A549 (cell line): Measurements from ENCODE around the gene STAB2. TPM values are rescaled to one million over a fixed set of nuclear protein-coding genes. Genes with fewer than 3 reads are reported as not detected.

ENCODE experiments used
- ATAC-seq, 2 experiments: fragments of 200-7000 bp in 1 of 2; fragments of >200 bp in 1 of 2; cut with Nextera tagmentation in 1 of 2; cut with Tn5 transposase in 1 of 2; 3 replicates each; pipeline versions ENCODE4 v1.8.0 to v1.9.1; 2018 to 2020; ENCODE audit warnings: mild to moderate bottlenecking in 1 of 2, moderate library complexity in 1 of 2
- CTCF ChIA-PET: fragments of 300-600 bp; sonication (Branson Sonifier 250); formaldehyde crosslinking; extraction: SDS; loops from one replicate; lab custom pipeline; 2021; ENCODE audit warnings: antibody characterized with exemption, inconsistent platforms; lab: Yijun Ruan, JAX
- POLR2A ChIA-PET: fragments of 350-600 bp; formaldehyde crosslinking; extraction: SDS; loops from one replicate; lab custom pipeline; 2021; ENCODE audit warnings: antibody characterized with exemption, inconsistent platforms; lab: Yijun Ruan, JAX
- DNase-seq, 2 experiments: peaks; one replicate each; pipeline versions ENCODE4 v3.0.0 to v3.0.0-alpha.2; 2011 to 2016; ENCODE audit warnings: low read depth in 1 of 2, low spot score in 1 of 2
- FAIRE-seq: peaks from 2 replicates; lab custom pipeline; 2011; peaks lifted over from hg19 to GRCh38; lab: Jason Lieb, UNC
- H3K27ac ChIP-seq, 2 experiments: fragments of >200 bp; sonication (Bioruptor Twin); formaldehyde crosslinking; 3 replicates each; pipeline ENCODE4 v1.5.1; 2016 to 2017
- H3K4me1 ChIP-seq: fragments of >200 bp; sonication (Bioruptor Twin); formaldehyde crosslinking; 3 replicates; pipeline ENCODE4 v1.6.1; 2016
- H3K4me2 ChIP-seq: fragments of >200 bp; sonication (Bioruptor Twin); formaldehyde crosslinking; 3 replicates; pipeline ENCODE4 v1.6.1; 2016
- H3K4me3 ChIP-seq: fragments of >200 bp; sonication (Bioruptor Twin); formaldehyde crosslinking; 3 replicates; pipeline ENCODE4 v1.5.1; 2016
- H3K9me3 ChIP-seq: fragments of >200 bp; sonication (Bioruptor Twin); formaldehyde crosslinking; 3 replicates; pipeline ENCODE4 v1.6.1; 2016
- BHLHE40 ChIP-seq: IDR thresholded peaks from 2 replicates; pipeline ENCODE4 v1.6.1; 2012; ENCODE audit warnings: low read depth, low read length, inconsistent platforms
- CHD2 ChIP-seq: fragments of 150-350 bp; IDR thresholded peaks from 2 replicates; pipeline ENCODE4 v1.6.1; 2014; ENCODE audit warnings: low read length; ENCODE audit not compliant: partially characterized antibody
- EHMT2 ChIP-seq: fragments of 200-600 bp; sonication (generic); IDR thresholded peaks from 2 replicates; pipeline ENCODE4 v1.6.1; 2016; ENCODE audit warnings: antibody characterized with exemption, low read depth, mild to moderate bottlenecking, moderate library complexity
- FOSB ChIP-seq: fragments of 250-450 bp; sonication (Bioruptor Pico); IDR thresholded peaks from 2 replicates; pipeline ENCODE4 v1.5.0; 2020; ENCODE audit warnings: mild to moderate bottlenecking, moderate library complexity
- GATA3 ChIP-seq: IDR thresholded peaks from 2 replicates; pipeline ENCODE4 v1.6.1; 2012; ENCODE audit warnings: borderline replicate concordance
- JUN ChIP-seq, 2 experiments: fragments of >200 bp; sonication (Bioruptor Twin); formaldehyde crosslinking; IDR thresholded peaks; 2 replicates in 1 of 2; 3 replicates in 1 of 2; pipeline ENCODE4 v1.6.1; 2016 to 2017
- KDM1A ChIP-seq: fragments of 200-600 bp; sonication (generic); IDR thresholded peaks from 2 replicates; pipeline ENCODE4 v1.6.1; 2016; ENCODE audit warnings: low read depth, mild to moderate bottlenecking
- MAFK ChIP-seq: fragments of 450-650 bp; IDR thresholded peaks from 2 replicates; pipeline ENCODE4 v1.6.1; 2014; ENCODE audit not compliant: partially characterized antibody
- NR3C1 ChIP-seq: fragments of >200 bp; sonication (Bioruptor Twin); formaldehyde crosslinking; IDR thresholded peaks from 3 replicates; pipeline ENCODE4 v1.6.1; 2017
- POLR2AphosphoS2 ChIP-seq: conservative IDR thresholded peaks from 2 replicates; pipeline ENCODE4 v1.6.1; 2012; ENCODE audit warnings: low read length, improper control_type of control experiment, inconsistent platforms
- RARB ChIP-seq: fragments of 250-450 bp; sonication (Bioruptor Pico); IDR thresholded peaks from 2 replicates; pipeline ENCODE4 v1.8.0; 2021; ENCODE audit warnings: mild to moderate bottlenecking, moderate library complexity
- RNF2 ChIP-seq: fragments of 200-600 bp; sonication (generic); IDR thresholded peaks from 2 replicates; pipeline ENCODE4 v1.6.1; 2016; ENCODE audit warnings: low read depth, mild to moderate bottlenecking, antibody characterized with exemption, moderate library complexity, borderline replicate concordance
- TP53 ChIP-seq: fragments of 250-450 bp; sonication (Bioruptor Pico); IDR thresholded peaks from 2 replicates; pipeline ENCODE4 v1.5.0; 2021; ENCODE audit warnings: mild to moderate bottlenecking, moderate library complexity
- ZC3H11A ChIP-seq: fragments of 450-650 bp; IDR thresholded peaks from 2 replicates; pipeline ENCODE4 v1.6.1; 2014; ENCODE audit warnings: antibody characterized with exemption, mild to moderate bottlenecking
- WGBS: methylation state at CpG from one replicate; pipeline ENCODE4 v1.1.6; 2017; ENCODE audit errors: missing lambda C conversion rate; 5-methylcytosine and 5-hydroxymethylcytosine counted together
- polyA plus RNA-seq, 4 experiments: library from polyadenylated mRNA; depleted of rRNA in 3 of 4; stranded (reverse); fragments of >200 nt; fragmentation: RNase III in 1 of 4; extraction: RNeasy Plus Mini Kit Qiagen cat#74134 plus additional on column Dnase treatment in 1 of 4; gene quantifications; 2 replicates in 3 of 4; 3 replicates in 1 of 4; pipeline ENCODE4 v1.2.3, GENCODE V29; 2011 to 2017
- TF ChIP-seq, protein P1 (sequence below): fragments of >200 bp; sonication (Bioruptor Twin); formaldehyde crosslinking; IDR thresholded peaks from 3 replicates; pipeline ENCODE4 v1.5.1; 2016
- TF ChIP-seq, protein P2 (sequence below): fragments of >200 bp; sonication (Bioruptor Twin); formaldehyde crosslinking; IDR thresholded peaks from 2 replicates; pipeline ENCODE4 v1.6.1; 2016
- TF ChIP-seq, protein P3 (sequence below): fragments of 200-600 bp; sonication (generic); IDR thresholded peaks from 2 replicates; pipeline ENCODE4 v1.6.1; 2016; ENCODE audit warnings: antibody characterized with exemption, mild to moderate bottlenecking, moderate library complexity
- TF ChIP-seq, protein P4 (sequence below): IDR thresholded peaks from 2 replicates; pipeline ENCODE4 v1.6.1; 2012; ENCODE audit warnings: low read depth, borderline replicate concordance
- TF ChIP-seq, protein P5 (sequence below): fragments of 250-450 bp; sonication (Bioruptor Pico); IDR thresholded peaks from 2 replicates; pipeline ENCODE4 v1.5.0; 2021; ENCODE audit warnings: mild to moderate bottlenecking, moderate library complexity, borderline replicate concordance

Gene STAB2
- polyA plus RNA-seq, 2 of the 4 experiments (the other 2 are of a cell fraction), result not detected

DNA sequence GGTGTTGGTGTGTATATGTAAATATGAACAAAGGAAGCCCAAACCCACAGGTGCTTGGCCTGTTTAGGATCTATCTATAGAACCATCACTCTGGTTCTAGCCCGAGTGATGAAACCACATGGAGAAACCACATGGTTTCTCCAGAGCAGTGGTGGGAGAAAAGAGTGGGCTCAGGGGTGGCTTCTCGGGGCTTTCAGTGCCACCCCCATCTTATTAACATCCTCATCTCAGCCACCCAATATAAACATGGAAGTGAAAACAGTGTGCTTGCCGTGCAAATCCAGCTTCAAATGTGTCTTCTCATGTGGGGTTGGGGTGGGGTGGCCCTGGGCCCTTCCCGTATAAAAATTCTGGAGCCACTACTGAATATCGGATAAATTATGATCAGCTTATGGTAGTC, 109.0 kb downstream of the STAB2 start:
- no peak overlapping the region for H3K27ac ChIP-seq
- POLR2A ChIA-PET, result no interaction called here
- WGBS, result 63% methylated on average over 5 of the region's 5 CpGs
- H3K4me2 ChIP-seq, result no peak overlapping the region
- CTCF ChIA-PET, result interaction anchor here (1.0 kb wide), 1 partner anchor 8 kb away, joined by 3 read pairs; no protein-coding TSS in a partner anchor
- no peak overlapping the region for H3K4me3 ChIP-seq
- FAIRE-seq, result no peak
- H3K4me1 ChIP-seq, result no peaks in the 10 kb centered on the region
- H3K9me3 ChIP-seq, result no peaks in the 10 kb centered on the region
- no peak for ATAC-seq
- DNase-seq, result no peak
- TF ChIP-seq, protein P1, sequence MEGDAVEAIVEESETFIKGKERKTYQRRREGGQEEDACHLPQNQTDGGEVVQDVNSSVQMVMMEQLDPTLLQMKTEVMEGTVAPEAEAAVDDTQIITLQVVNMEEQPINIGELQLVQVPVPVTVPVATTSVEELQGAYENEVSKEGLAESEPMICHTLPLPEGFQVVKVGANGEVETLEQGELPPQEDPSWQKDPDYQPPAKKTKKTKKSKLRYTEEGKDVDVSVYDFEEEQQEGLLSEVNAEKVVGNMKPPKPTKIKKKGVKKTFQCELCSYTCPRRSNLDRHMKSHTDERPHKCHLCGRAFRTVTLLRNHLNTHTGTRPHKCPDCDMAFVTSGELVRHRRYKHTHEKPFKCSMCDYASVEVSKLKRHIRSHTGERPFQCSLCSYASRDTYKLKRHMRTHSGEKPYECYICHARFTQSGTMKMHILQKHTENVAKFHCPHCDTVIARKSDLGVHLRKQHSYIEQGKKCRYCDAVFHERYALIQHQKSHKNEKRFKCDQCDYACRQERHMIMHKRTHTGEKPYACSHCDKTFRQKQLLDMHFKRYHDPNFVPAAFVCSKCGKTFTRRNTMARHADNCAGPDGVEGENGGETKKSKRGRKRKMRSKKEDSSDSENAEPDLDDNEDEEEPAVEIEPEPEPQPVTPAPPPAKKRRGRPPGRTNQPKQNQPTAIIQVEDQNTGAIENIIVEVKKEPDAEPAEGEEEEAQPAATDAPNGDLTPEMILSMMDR, result no peak
- TF ChIP-seq CHD2, result no peak
- TF ChIP-seq, protein P2, sequence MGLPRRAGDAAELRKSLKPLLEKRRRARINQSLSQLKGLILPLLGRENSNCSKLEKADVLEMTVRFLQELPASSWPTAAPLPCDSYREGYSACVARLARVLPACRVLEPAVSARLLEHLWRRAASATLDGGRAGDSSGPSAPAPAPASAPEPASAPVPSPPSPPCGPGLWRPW, result no peak
- no peak for TF ChIP-seq KDM1A
- TF ChIP-seq NR3C1, result no peak
- no peak for TF ChIP-seq GATA3
- TF ChIP-seq RARB (CRISPR knock-in tag), result no peak
- no peak for TF ChIP-seq BHLHE40
- TF ChIP-seq, protein P3, sequence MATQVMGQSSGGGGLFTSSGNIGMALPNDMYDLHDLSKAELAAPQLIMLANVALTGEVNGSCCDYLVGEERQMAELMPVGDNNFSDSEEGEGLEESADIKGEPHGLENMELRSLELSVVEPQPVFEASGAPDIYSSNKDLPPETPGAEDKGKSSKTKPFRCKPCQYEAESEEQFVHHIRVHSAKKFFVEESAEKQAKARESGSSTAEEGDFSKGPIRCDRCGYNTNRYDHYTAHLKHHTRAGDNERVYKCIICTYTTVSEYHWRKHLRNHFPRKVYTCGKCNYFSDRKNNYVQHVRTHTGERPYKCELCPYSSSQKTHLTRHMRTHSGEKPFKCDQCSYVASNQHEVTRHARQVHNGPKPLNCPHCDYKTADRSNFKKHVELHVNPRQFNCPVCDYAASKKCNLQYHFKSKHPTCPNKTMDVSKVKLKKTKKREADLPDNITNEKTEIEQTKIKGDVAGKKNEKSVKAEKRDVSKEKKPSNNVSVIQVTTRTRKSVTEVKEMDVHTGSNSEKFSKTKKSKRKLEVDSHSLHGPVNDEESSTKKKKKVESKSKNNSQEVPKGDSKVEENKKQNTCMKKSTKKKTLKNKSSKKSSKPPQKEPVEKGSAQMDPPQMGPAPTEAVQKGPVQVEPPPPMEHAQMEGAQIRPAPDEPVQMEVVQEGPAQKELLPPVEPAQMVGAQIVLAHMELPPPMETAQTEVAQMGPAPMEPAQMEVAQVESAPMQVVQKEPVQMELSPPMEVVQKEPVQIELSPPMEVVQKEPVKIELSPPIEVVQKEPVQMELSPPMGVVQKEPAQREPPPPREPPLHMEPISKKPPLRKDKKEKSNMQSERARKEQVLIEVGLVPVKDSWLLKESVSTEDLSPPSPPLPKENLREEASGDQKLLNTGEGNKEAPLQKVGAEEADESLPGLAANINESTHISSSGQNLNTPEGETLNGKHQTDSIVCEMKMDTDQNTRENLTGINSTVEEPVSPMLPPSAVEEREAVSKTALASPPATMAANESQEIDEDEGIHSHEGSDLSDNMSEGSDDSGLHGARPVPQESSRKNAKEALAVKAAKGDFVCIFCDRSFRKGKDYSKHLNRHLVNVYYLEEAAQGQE, result no peak
- no peak for TF ChIP-seq EHMT2
- TF ChIP-seq, protein P4, sequence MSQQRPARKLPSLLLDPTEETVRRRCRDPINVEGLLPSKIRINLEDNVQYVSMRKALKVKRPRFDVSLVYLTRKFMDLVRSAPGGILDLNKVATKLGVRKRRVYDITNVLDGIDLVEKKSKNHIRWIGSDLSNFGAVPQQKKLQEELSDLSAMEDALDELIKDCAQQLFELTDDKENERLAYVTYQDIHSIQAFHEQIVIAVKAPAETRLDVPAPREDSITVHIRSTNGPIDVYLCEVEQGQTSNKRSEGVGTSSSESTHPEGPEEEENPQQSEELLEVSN, result no peak
- no peak for TF ChIP-seq FOSB (CRISPR knock-in tag)

DNA sequence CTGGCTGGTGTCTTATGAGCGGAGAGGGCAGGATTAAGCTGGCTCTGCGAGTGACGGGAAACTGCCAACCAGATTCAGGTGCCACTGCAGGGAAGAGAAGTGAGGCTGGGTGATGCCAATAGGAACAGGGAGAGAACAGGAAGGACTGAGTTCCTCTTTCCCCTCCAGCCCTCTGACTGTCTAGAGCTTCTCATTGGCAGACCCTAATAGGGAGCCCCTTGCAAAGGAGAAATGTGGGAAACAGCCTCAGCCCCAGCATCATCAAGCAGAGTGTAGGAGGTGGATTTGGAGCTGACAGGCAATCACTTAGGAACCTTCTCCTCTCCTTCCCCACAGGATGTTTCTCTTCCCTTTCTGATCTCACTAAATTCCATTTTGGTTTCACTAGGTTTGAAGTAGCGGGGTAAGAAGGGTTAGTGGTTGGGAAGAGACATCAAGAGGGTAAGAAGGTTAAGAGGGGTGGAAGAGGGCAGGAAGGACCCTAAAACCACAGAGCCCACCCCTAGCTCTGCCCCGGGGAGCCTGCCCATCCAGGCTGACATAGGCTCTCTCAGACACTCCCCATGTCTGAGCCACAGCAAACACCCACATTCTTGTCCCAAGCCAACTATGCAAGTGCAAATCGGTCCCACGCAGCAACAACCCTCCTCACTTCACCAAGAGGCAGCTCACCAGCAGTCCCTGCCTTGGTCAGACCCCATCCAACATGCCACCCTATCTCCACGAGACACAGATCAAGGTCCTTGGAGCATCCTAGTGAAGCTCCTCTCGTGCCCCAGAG, 111.1 kb downstream of the STAB2 start:
- no peak for TF ChIP-seq EHMT2
- TF ChIP-seq RNF2, result no peak
- TF ChIP-seq JUN (IDR thresholded peaks at IDR 0.05), result no peak
- no peak for TF ChIP-seq ZC3H11A
- no peak for TF ChIP-seq POLR2AphosphoS2
- no peak for TF ChIP-seq MAFK
- TF ChIP-seq KDM1A, result no peak
- TF ChIP-seq TP53, result no peak
- TF ChIP-seq, protein P5, sequence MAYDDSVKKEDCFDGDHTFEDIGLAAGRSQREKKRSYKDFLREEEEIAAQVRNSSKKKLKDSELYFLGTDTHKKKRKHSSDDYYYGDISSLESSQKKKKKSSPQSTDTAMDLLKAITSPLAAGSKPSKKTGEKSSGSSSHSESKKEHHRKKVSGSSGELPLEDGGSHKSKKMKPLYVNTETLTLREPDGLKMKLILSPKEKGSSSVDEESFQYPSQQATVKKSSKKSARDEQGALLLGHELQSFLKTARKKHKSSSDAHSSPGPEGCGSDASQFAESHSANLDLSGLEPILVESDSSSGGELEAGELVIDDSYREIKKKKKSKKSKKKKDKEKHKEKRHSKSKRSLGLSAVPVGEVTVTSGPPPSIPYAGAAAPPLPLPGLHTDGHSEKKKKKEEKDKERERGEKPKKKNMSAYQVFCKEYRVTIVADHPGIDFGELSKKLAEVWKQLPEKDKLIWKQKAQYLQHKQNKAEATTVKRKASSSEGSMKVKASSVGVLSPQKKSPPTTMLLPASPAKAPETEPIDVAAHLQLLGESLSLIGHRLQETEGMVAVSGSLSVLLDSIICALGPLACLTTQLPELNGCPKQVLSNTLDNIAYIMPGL (CRISPR knock-in tag), result no peak
- CTCF ChIA-PET, result interaction anchor here (0.6 kb wide), 1 partner anchor 13 kb away, joined by 4 read pairs; no protein-coding TSS in a partner anchor
- no peak overlapping the region for H3K4me3 ChIP-seq
- 45% methylated on average over 9 of the region's 9 CpGs for WGBS
- H3K4me1 ChIP-seq, result no peaks in the 10 kb centered on the region
- peak; percentile 39 to 58; a peak in 3 of 6 replicates for ATAC-seq
- FAIRE-seq, result no peak
- no peak overlapping the region for H3K4me2 ChIP-seq
- POLR2A ChIA-PET, result no interaction called here
- DNase-seq, result no peak
- H3K27ac ChIP-seq, result no peak overlapping the region
- no peaks in the 10 kb centered on the region for H3K9me3 ChIP-seq
